GM12878 (cell line): ENCODE results near the gene OSBP. TPM values are rescaled to one million over a fixed set of nuclear protein-coding genes. Genes with fewer than 3 reads are reported as not detected.

Experiments
- ATAC-seq: fragments of 200-7000 bp; cut with Tn5 transposase; 3 replicates; pipeline ENCODE4 v1.9.1; 2020; ENCODE audit warnings: mild to moderate bottlenecking, moderate library complexity
- BruUV-seq: library from RNA; stranded (reverse); fragments of 400-500 nt; replicated peaks from 2 replicates; lab custom pipeline; 2021; lab: Mats Ljungman, UMichigan
- CTCF ChIA-PET: fragments of 300-600 bp; sonication (Branson Sonifier 250); formaldehyde crosslinking; extraction: SDS; loops from one replicate; lab custom pipeline; 2021; ENCODE audit warnings: inconsistent platforms; lab: Yijun Ruan, JAX
- POLR2A ChIA-PET: fragments of 350-600 bp; formaldehyde crosslinking; extraction: SDS; loops from one replicate; lab custom pipeline; 2021; ENCODE audit warnings: inconsistent platforms; lab: Charles Lee
- RAD21 ChIA-PET: fragments of 300-600 bp; sonication (Branson Sonifier 250); formaldehyde crosslinking; loops from one replicate; lab custom pipeline; 2023; ENCODE audit warnings: antibody characterized with exemption; ENCODE audit not compliant: unreplicated experiment; lab: Charles Lee
- SMC1A ChIA-PET: fragments of 300-600 bp; sonication (Branson Sonifier 250); formaldehyde crosslinking; loops from one replicate; lab custom pipeline; 2023; ENCODE audit not compliant: unreplicated experiment, uncharacterized antibody; lab: Charles Lee
- DNase-seq: peaks from one replicate; pipeline ENCODE4 v3.0.0-alpha.2; 2011; ENCODE audit warnings: low read depth, low spot score
- FAIRE-seq: peaks from 3 replicates; lab custom pipeline; 2011; peaks lifted over from hg19 to GRCh38; lab: Jason Lieb, UNC
- H2AFZ ChIP-seq: 2 replicates; pipeline ENCODE4 v1.6.0; 2011; ENCODE audit warnings: low read depth, low read length, control low read depth; ENCODE audit not compliant: control insufficient read depth
- H3K27ac ChIP-seq: 2 replicates; pipeline ENCODE4 v1.5.1; 2011; ENCODE audit warnings: control low read depth; ENCODE audit not compliant: control insufficient read depth, insufficient read depth
- H3K27me3 ChIP-seq, 2 experiments: replicated peaks in 1 of 2; 2 replicates each; pipeline versions ENCODE4 v1.6.0 to v1.6.1; 2011; ENCODE audit warnings: low read length in 1 of 2; ENCODE audit not compliant: control insufficient read depth in 2 of 2, insufficient read depth in 2 of 2
- H3K36me3 ChIP-seq, 2 experiments: 2 replicates each; pipeline ENCODE4 v1.5.1; 2011; ENCODE audit warnings: low read length in 1 of 2; ENCODE audit not compliant: control insufficient read depth in 2 of 2, insufficient read depth in 2 of 2
- H3K4me1 ChIP-seq: 2 replicates; pipeline ENCODE4 v1.6.1; 2011; ENCODE audit warnings: mild to moderate bottlenecking, low read length, moderate library complexity, mixed read lengths; ENCODE audit not compliant: control insufficient read depth, insufficient read depth
- H3K4me2 ChIP-seq: 2 replicates; pipeline ENCODE4 v1.6.0; 2011; ENCODE audit warnings: control low read depth; ENCODE audit not compliant: control insufficient read depth, insufficient read depth
- H3K4me3 ChIP-seq: fragments of 200-600 bp; sonication (generic); 2 replicates; pipeline ENCODE4 v1.5.1; 2016
- H3K79me2 ChIP-seq: 2 replicates; pipeline ENCODE4 v1.6.0; 2011; ENCODE audit warnings: low read length; ENCODE audit not compliant: control insufficient read depth, insufficient read depth
- H3K9ac ChIP-seq: 2 replicates; pipeline ENCODE4 v1.8.0; 2011; ENCODE audit warnings: low read length, control low read depth, mixed read lengths; ENCODE audit not compliant: control insufficient read depth, insufficient read depth
- H3K9me3 ChIP-seq: replicated peaks from 3 replicates; pipeline ENCODE4 v1.5.1; 2011; ENCODE audit warnings: mild to moderate bottlenecking, low read length; ENCODE audit not compliant: control insufficient read depth, insufficient read depth
- H4K20me1 ChIP-seq: 2 replicates; pipeline ENCODE4 v1.6.0; 2011; ENCODE audit not compliant: control insufficient read depth, insufficient read depth
- EP300 ChIP-seq, 2 experiments: fragments of 150-350 bp in 1 of 2; IDR thresholded peaks; 2 replicates each; pipeline ENCODE4 v1.6.1; 2011 to 2012; ENCODE audit warnings: low read depth in 2 of 2, low read length in 2 of 2, borderline replicate concordance in 1 of 2, improper control_type of control experiment in 1 of 2, inconsistent platforms in 1 of 2; ENCODE audit not compliant: control insufficient read depth in 1 of 2
- FOXM1 ChIP-seq: IDR thresholded peaks from 2 replicates; pipeline ENCODE4 v1.6.1; 2012; ENCODE audit warnings: low read depth, mild to moderate bottlenecking, inconsistent platforms, low read length, moderate library complexity
- JUND ChIP-seq: IDR thresholded peaks from 2 replicates; pipeline ENCODE4 v1.6.1; 2012; ENCODE audit warnings: low read depth, mild to moderate bottlenecking, low read length, improper control_type of control experiment, moderate library complexity
- KLF5 ChIP-seq: fragments of 450-650 bp; IDR thresholded peaks from 2 replicates; pipeline ENCODE4 v1.6.1; 2014; ENCODE audit warnings: mild to moderate bottlenecking; ENCODE audit not compliant: partially characterized antibody
- MEF2B ChIP-seq: fragments of 450-650 bp; IDR thresholded peaks from 2 replicates; pipeline ENCODE4 v1.6.1; 2018; ENCODE audit warnings: mild to moderate bottlenecking, moderate library complexity; ENCODE audit not compliant: partially characterized antibody, poor library complexity, severe bottlenecking
- MTA3 ChIP-seq: IDR thresholded peaks from 2 replicates; pipeline ENCODE4 v1.6.1; 2012; ENCODE audit warnings: low read length, inconsistent platforms, borderline replicate concordance
- MYB ChIP-seq: fragments of 150-350 bp; IDR thresholded peaks from 2 replicates; pipeline ENCODE4 v1.6.1; 2014; ENCODE audit warnings: mild to moderate bottlenecking, low read depth, low read length, borderline replicate concordance
- NFIC ChIP-seq: IDR thresholded peaks from 2 replicates; pipeline ENCODE4 v1.6.1; 2012; ENCODE audit warnings: low read depth, mild to moderate bottlenecking, inconsistent platforms, low read length, moderate library complexity
- PML ChIP-seq: IDR thresholded peaks from 2 replicates; pipeline ENCODE4 v1.6.1; 2012; ENCODE audit warnings: low read length, inconsistent platforms
- SKIL ChIP-seq: fragments of 450-650 bp; IDR thresholded peaks from 2 replicates; pipeline ENCODE4 v1.6.1; 2017; ENCODE audit warnings: mild to moderate bottlenecking, low read depth, inconsistent platforms; ENCODE audit not compliant: poor library complexity, severe bottlenecking
- SMC3 ChIP-seq: IDR thresholded peaks from 2 replicates; pipeline ENCODE4 v1.6.1; 2011; ENCODE audit warnings: low read length, improper control_type of control experiment, borderline replicate concordance
- SREBF2 ChIP-seq: IDR thresholded peaks from 2 replicates; pipeline ENCODE4 v1.6.1; 2012; ENCODE audit warnings: mild to moderate bottlenecking, low read length
- SUZ12 ChIP-seq: fragments of 200-600 bp; sonication (generic); IDR thresholded peaks from one replicate; pipeline ENCODE4 v1.6.1; 2018; ENCODE audit warnings: antibody characterized with exemption, mild to moderate bottlenecking; ENCODE audit not compliant: unreplicated experiment
- ZNF592 ChIP-seq: fragments of 450-650 bp; IDR thresholded peaks from 2 replicates; pipeline ENCODE4 v1.6.1; 2017; ENCODE audit warnings: mild to moderate bottlenecking, moderate library complexity
- ZSCAN29 ChIP-seq: fragments of 450-650 bp; IDR thresholded peaks from 2 replicates; pipeline ENCODE4 v1.6.1; 2017; ENCODE audit warnings: mild to moderate bottlenecking, moderate library complexity
- WGBS: methylation state at CpG from one replicate; pipeline ENCODE4 v1.1.6; 2016; ENCODE audit warnings: low lambda C conversion rate; ENCODE audit not compliant: insufficient replicate concordance, insufficient coverage; ENCODE audit errors: missing lambda C conversion rate; 5-methylcytosine and 5-hydroxymethylcytosine counted together
- in situ Hi-C: fragments of 300-500 bp; cut with MboI; formaldehyde crosslinking; loops from 9 replicates; pipeline ENCODE4 v1.14.3; 2018; ENCODE audit warnings: mixed read lengths
- intact Hi-C: fragments of 100-400 bp; cut with micrococcal nuclease; formaldehyde crosslinking; loops from one replicate; pipeline ENCODE4 v1.14.2; 2022; ENCODE audit not compliant: unreplicated experiment
- polyA plus RNA-seq, 11 experiments: library from polyadenylated mRNA; depleted of rRNA in 4 of 11; unstranded in 6 of 11; stranded (reverse) in 5 of 11; fragments of >200 nt; fragmentation: Nextera tagmentation in 4 of 11; fragmentation: Illumina TruSeq in 1 of 11; extraction: Ambion mirVana in 4 of 11; extraction: Trizol in 1 of 11; gene quantifications; 1 replicate in 1 of 11; 2 replicates in 10 of 11; pipeline versions ENCODE4 v1.2.1 to v1.2.3, GENCODE V29; 2011 to 2016; ENCODE audit warnings: inconsistent platforms in 2 of 11, missing spikeins in 2 of 11, low read depth in 1 of 11
- total RNA-seq, 4 experiments: library from RNA; depleted of rRNA in 3 of 4; stranded (reverse); fragments of >200 nt in 3 of 4; fragmentation: Illumina TruSeq in 1 of 4; extraction: Trizol in 1 of 4; gene quantifications; 2 replicates each; pipeline versions ENCODE4 v1.2.1 to v1.2.3, GENCODE V29; 2013 to 2021

Gene OSBP
- total and polyA plus RNA-seq, 10 of the 15 experiments (the other 5 are each of a cell fraction or from before 2014, with no cell fraction given): 5.9 to 41.2 (median 21.7) TPM

GRCh38 chr11:59574932-59575502 lies 40.6 kb downstream of the OSBP start (continued):
- no peak for TF ChIP-seq EP300 (IDR thresholded peaks at IDR 0.05; ENCODE audit: borderline replicate concordance in 1 of 2, control insufficient read depth in 1 of 2, low read depth in 2 of 2, low read length in 2 of 2)

GRCh38 chr11:59574467-59574866 lies 41.1 kb downstream of the OSBP start:
- RAD21 ChIA-PET: no interaction called here
- DNase-seq (no peak), FAIRE-seq (no peak), ATAC-seq (no peak)
- in situ Hi-C loops (no loop called here), intact Hi-C loops (no loop called here)
- 91% methylated on average over 2 of the region's 2 CpGs for WGBS
- SMC1A ChIA-PET: no interaction called here
- H3K9ac ChIP-seq: no peak overlapping the region
- H3K4me3 ChIP-seq: no peak overlapping the region
- H2AFZ ChIP-seq: no peak overlapping the region
- H3K27ac ChIP-seq: no peak overlapping the region
- no peaks in the 10 kb centered on the region for H3K9me3 ChIP-seq
- H3K79me2 ChIP-seq: no peaks in the 10 kb centered on the region
- H3K4me2 ChIP-seq: no peak overlapping the region
- TF ChIP-seq ZNF592: no peak
- TF ChIP-seq MTA3: no peak
- no peak for TF ChIP-seq MEF2B
- TF ChIP-seq FOXM1: no peak
- TF ChIP-seq MYB: no peak
- no peak for TF ChIP-seq PML
- no peak for TF ChIP-seq KLF5
- TF ChIP-seq SUZ12: no peak
- no peak for TF ChIP-seq JUND
- TF ChIP-seq ZSCAN29: no peak
- no peak for TF ChIP-seq SREBF2
- TF ChIP-seq SMC3: no peak
- no peak for TF ChIP-seq SKIL
- no peak for TF ChIP-seq NFIC
- CTCF ChIA-PET: no interaction called here
- H3K27me3 ChIP-seq: no peaks in the 10 kb centered on the region
- BruUV-seq: no TSS peak
- H3K36me3 ChIP-seq: peaks cover 10 to 27% of the 10 kb centered on the region in 2 experiments; a peak in 3 of 4 replicates
- POLR2A ChIA-PET: no interaction called here
- no peaks in the 10 kb centered on the region for H3K4me1 ChIP-seq
- no peaks in the 10 kb centered on the region for H4K20me1 ChIP-seq
